Neural cell (in vitro differentiated cells): ENCODE measurements around the gene OR7G2. TPM values are rescaled to one million over a fixed set of nuclear protein-coding genes. Genes with fewer than 3 reads are reported as not detected.

Experiments used
- H2AFZ ChIP-seq: fragments of 200-600, 300-800 bp; sonication (generic), shearing (Covaris generic); 2 replicates; pipeline ENCODE4 v1.6.0; 2014; ENCODE audit warnings: low read depth, mild to moderate bottlenecking, antibody characterized with exemption, low read length, moderate library complexity
- H3F3A ChIP-seq: fragments of 200-600 bp; shearing (Covaris generic); 2 replicates; pipeline ENCODE4 v1.6.1; 2016; ENCODE audit warnings: mild to moderate bottlenecking, moderate library complexity, mixed read lengths, antibody characterized with exemption, low read length; ENCODE audit not compliant: insufficient read depth, poor library complexity, severe bottlenecking
- H3K27ac ChIP-seq: fragments of 200-600, 300-800 bp; sonication (generic), shearing (Covaris generic); 2 replicates; pipeline ENCODE4 v1.5.1; 2014; ENCODE audit warnings: mild to moderate bottlenecking, low read length, moderate library complexity
- H3K27me3 ChIP-seq: fragments of 300-800, 200-600 bp; sonication (generic), shearing (Covaris generic); 2 replicates; pipeline ENCODE4 v1.6.0; 2014; ENCODE audit warnings: mild to moderate bottlenecking, low read depth, low read length, moderate library complexity; ENCODE audit not compliant: insufficient read depth
- H3K36me3 ChIP-seq: fragments of 300-800, 200-600 bp; sonication (generic), shearing (Covaris generic); 2 replicates; pipeline ENCODE4 v1.5.1; 2014; ENCODE audit warnings: mild to moderate bottlenecking, antibody characterized with exemption, low read length, moderate library complexity; ENCODE audit not compliant: insufficient read depth
- H3K4me2 ChIP-seq: fragments of 300-800, 200-600 bp; sonication (generic), shearing (Covaris generic); 2 replicates; pipeline ENCODE4 v1.6.0; 2014; ENCODE audit warnings: mild to moderate bottlenecking, low read length
- H3K4me3 ChIP-seq: fragments of 300-800, 200-600 bp; sonication (generic), shearing (Covaris generic); 2 replicates; pipeline ENCODE4 v1.5.1; 2014; ENCODE audit warnings: mild to moderate bottlenecking, low read length, moderate library complexity
- H3K79me2 ChIP-seq: fragments of 200-600 bp; shearing (Covaris generic); replicated peaks from 2 replicates; pipeline ENCODE4 v1.6.0; 2014; ENCODE audit warnings: mild to moderate bottlenecking, low read length, moderate library complexity; ENCODE audit not compliant: insufficient read depth
- H3K9ac ChIP-seq: fragments of 300-800, 200-600 bp; sonication (generic), shearing (Covaris generic); 2 replicates; pipeline ENCODE4 v1.6.1; 2016; ENCODE audit warnings: mild to moderate bottlenecking, low read length, mixed read lengths
- H3K9me2 ChIP-seq: fragments of 200-600 bp; shearing (Covaris generic); 2 replicates; pipeline ENCODE4 v1.6.1; 2016; ENCODE audit warnings: mild to moderate bottlenecking, low read length, mixed read lengths; ENCODE audit not compliant: insufficient read depth
- H3K9me3 ChIP-seq: fragments of 200-600, 300-800 bp; sonication (generic), shearing (Covaris generic); 2 replicates; pipeline ENCODE4 v1.6.1; 2016; ENCODE audit warnings: mild to moderate bottlenecking, mixed run types, low read length, moderate library complexity, mixed read lengths
- H4K20me1 ChIP-seq: fragments of 200-600 bp; shearing (Covaris generic); 2 replicates; pipeline ENCODE4 v1.6.1; 2016; ENCODE audit warnings: mild to moderate bottlenecking, mixed run types; ENCODE audit not compliant: insufficient read depth
- EP300 ChIP-seq: fragments of 450-650 bp; conservative IDR thresholded peaks from 2 replicates; pipeline ENCODE4 v1.6.1; 2014; ENCODE audit warnings: antibody characterized with exemption, mild to moderate bottlenecking, moderate library complexity; ENCODE audit not compliant: poor library complexity, severe bottlenecking
- EZH2 ChIP-seq: fragments of 200-600, 300-800 bp; shearing (Covaris generic), sonication (generic); IDR thresholded peaks from 2 replicates; pipeline ENCODE4 v1.6.1; 2014; ENCODE audit warnings: antibody characterized with exemption, low read length, borderline replicate concordance, mild to moderate bottlenecking; ENCODE audit not compliant: insufficient read depth, poor library complexity, severe bottlenecking
- MXI1 ChIP-seq: fragments of 450-650 bp; conservative IDR thresholded peaks from 2 replicates; pipeline ENCODE4 v1.6.1; 2014; ENCODE audit warnings: antibody characterized with exemption, mild to moderate bottlenecking; ENCODE audit not compliant: poor library complexity, severe bottlenecking
- POLR2AphosphoS5 ChIP-seq: IDR thresholded peaks from 2 replicates; pipeline ENCODE4 v1.6.1; 2012
- RAD21 ChIP-seq: fragments of 450-650 bp; conservative IDR thresholded peaks from 2 replicates; pipeline ENCODE4 v1.6.1; 2014; ENCODE audit warnings: antibody characterized with exemption, mild to moderate bottlenecking, moderate library complexity
- SMC3 ChIP-seq: fragments of 450-650 bp; conservative IDR thresholded peaks from 2 replicates; pipeline ENCODE4 v1.6.1; 2014; ENCODE audit warnings: antibody characterized with exemption, mild to moderate bottlenecking, moderate library complexity; ENCODE audit not compliant: poor library complexity
- TAF1 ChIP-seq: IDR thresholded peaks from 2 replicates; pipeline ENCODE4 v1.6.1; 2012; ENCODE audit warnings: low read depth
- polyA minus RNA-seq: library from RNA; depleted of rRNA, polyadenylated mRNA; stranded (reverse); fragments of >200 nt; gene quantifications from 2 replicates; pipeline ENCODE4 v1.2.3, GENCODE V29; 2014
- polyA plus RNA-seq: library from polyadenylated mRNA; depleted of rRNA; stranded (reverse); fragments of >200 nt; gene quantifications from 2 replicates; pipeline ENCODE4 v1.2.3, GENCODE V29; 2014
- TF ChIP-seq, protein P1 (sequence below): fragments of 450-650 bp; IDR thresholded peaks from 2 replicates; pipeline ENCODE4 v1.5.1; 2014; ENCODE audit warnings: antibody characterized with exemption, mild to moderate bottlenecking, moderate library complexity; ENCODE audit not compliant: poor library complexity, severe bottlenecking
- TF ChIP-seq, protein P2 (sequence below): IDR thresholded peaks from 2 replicates; pipeline ENCODE4 v1.6.1; 2012; ENCODE audit warnings: borderline replicate concordance

OR7G2 gene
- not detected in 2 replicates for polyA plus RNA-seq
- not detected in 2 replicates for polyA minus RNA-seq

- Histone ChIP-seq H4K20me1 (no peaks in the 10 kb centered on the region), H3K9ac (no peak within 1 kb of the TSS), H3K36me3 (no peaks in the 10 kb centered on the region), H3K79me2 (no peaks in the 10 kb centered on the region), H2AFZ (no peak within 1 kb of the TSS), H3K27ac (no peak within 1 kb of the TSS), H3K9me3 (no peaks in the 10 kb centered on the region), H3K27me3 (no peaks in the 10 kb centered on the region), H3K4me2 (no peak within 1 kb of the TSS), H3K4me3 (no peak within 1 kb of the TSS), H3K9me2 (no peaks in the 10 kb centered on the region), H3F3A (no peaks in the 10 kb centered on the region)
- TF ChIP-seq EZH2 (no peak), SMC3 (no peak), POLR2AphosphoS5 (no peak), TAF1 (no peak), MXI1 (no peak), RAD21 (no peak), EP300 (no peak)
- TF ChIP-seq, protein P1, sequence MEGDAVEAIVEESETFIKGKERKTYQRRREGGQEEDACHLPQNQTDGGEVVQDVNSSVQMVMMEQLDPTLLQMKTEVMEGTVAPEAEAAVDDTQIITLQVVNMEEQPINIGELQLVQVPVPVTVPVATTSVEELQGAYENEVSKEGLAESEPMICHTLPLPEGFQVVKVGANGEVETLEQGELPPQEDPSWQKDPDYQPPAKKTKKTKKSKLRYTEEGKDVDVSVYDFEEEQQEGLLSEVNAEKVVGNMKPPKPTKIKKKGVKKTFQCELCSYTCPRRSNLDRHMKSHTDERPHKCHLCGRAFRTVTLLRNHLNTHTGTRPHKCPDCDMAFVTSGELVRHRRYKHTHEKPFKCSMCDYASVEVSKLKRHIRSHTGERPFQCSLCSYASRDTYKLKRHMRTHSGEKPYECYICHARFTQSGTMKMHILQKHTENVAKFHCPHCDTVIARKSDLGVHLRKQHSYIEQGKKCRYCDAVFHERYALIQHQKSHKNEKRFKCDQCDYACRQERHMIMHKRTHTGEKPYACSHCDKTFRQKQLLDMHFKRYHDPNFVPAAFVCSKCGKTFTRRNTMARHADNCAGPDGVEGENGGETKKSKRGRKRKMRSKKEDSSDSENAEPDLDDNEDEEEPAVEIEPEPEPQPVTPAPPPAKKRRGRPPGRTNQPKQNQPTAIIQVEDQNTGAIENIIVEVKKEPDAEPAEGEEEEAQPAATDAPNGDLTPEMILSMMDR: no peak
- TF ChIP-seq, protein P2, sequence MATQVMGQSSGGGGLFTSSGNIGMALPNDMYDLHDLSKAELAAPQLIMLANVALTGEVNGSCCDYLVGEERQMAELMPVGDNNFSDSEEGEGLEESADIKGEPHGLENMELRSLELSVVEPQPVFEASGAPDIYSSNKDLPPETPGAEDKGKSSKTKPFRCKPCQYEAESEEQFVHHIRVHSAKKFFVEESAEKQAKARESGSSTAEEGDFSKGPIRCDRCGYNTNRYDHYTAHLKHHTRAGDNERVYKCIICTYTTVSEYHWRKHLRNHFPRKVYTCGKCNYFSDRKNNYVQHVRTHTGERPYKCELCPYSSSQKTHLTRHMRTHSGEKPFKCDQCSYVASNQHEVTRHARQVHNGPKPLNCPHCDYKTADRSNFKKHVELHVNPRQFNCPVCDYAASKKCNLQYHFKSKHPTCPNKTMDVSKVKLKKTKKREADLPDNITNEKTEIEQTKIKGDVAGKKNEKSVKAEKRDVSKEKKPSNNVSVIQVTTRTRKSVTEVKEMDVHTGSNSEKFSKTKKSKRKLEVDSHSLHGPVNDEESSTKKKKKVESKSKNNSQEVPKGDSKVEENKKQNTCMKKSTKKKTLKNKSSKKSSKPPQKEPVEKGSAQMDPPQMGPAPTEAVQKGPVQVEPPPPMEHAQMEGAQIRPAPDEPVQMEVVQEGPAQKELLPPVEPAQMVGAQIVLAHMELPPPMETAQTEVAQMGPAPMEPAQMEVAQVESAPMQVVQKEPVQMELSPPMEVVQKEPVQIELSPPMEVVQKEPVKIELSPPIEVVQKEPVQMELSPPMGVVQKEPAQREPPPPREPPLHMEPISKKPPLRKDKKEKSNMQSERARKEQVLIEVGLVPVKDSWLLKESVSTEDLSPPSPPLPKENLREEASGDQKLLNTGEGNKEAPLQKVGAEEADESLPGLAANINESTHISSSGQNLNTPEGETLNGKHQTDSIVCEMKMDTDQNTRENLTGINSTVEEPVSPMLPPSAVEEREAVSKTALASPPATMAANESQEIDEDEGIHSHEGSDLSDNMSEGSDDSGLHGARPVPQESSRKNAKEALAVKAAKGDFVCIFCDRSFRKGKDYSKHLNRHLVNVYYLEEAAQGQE: no peak
Observed at GRCh38 chr19:9107375-9107774, at the start of gene OR7G2. TSS of gene OR7G2 (minus strand) at chr19:9107475. CDS start at chr19:9103243, 4,232 bp downstream.

GRCh38 chr19:9156304-9156703 is 49.0 kb upstream of the OR7G2 start:
- Histone ChIP-seq H3K27ac (no peak overlapping the region), H3K9ac (no peak overlapping the region), H3F3A (no peaks in the 10 kb centered on the region), H4K20me1 (no peaks in the 10 kb centered on the region), H3K4me3 (no peak overlapping the region), H3K4me2 (no peak overlapping the region), H2AFZ (no peak overlapping the region), H3K79me2 (peaks cover 29% of the 10 kb centered on the region), H3K9me3 (peaks cover 28% of the 10 kb centered on the region), H3K9me2 (no peaks in the 10 kb centered on the region), H3K27me3 (no peaks in the 10 kb centered on the region), H3K36me3 (peaks cover 34% of the 10 kb centered on the region)
- TF ChIP-seq, protein P1: no peak
- TF ChIP-seq MXI1 (no peak), RAD21 (no peak), POLR2AphosphoS5 (no peak)
